HG03175 (cell line): ENCODE measurements around the gene RETREG3.

Source experiments
- ATAC-seq: cut with Tn5 transposase; IDR thresholded peaks from one replicate; pipeline ENCODE4 v1.9.1; 2021; ENCODE audit warnings: mild to moderate bottlenecking, moderate library complexity; ENCODE audit not compliant: unreplicated experiment

Gene RETREG3

GRCh38 chr17:42536372-42537155 is 72.6 kb downstream of the RETREG3 start:
- peak; percentile 73 for ATAC-seq

- peak; percentile 87 for ATAC-seq
These were observed 73.2 kb downstream of the RETREG3 start, which contains the start of gene NAGLU for GRCh38 chr17:42536048-42536371. TSS of gene NAGLU (plus strand) at chr17:42536241. CDS start at chr17:42536273, 32 bp downstream.

DNA sequence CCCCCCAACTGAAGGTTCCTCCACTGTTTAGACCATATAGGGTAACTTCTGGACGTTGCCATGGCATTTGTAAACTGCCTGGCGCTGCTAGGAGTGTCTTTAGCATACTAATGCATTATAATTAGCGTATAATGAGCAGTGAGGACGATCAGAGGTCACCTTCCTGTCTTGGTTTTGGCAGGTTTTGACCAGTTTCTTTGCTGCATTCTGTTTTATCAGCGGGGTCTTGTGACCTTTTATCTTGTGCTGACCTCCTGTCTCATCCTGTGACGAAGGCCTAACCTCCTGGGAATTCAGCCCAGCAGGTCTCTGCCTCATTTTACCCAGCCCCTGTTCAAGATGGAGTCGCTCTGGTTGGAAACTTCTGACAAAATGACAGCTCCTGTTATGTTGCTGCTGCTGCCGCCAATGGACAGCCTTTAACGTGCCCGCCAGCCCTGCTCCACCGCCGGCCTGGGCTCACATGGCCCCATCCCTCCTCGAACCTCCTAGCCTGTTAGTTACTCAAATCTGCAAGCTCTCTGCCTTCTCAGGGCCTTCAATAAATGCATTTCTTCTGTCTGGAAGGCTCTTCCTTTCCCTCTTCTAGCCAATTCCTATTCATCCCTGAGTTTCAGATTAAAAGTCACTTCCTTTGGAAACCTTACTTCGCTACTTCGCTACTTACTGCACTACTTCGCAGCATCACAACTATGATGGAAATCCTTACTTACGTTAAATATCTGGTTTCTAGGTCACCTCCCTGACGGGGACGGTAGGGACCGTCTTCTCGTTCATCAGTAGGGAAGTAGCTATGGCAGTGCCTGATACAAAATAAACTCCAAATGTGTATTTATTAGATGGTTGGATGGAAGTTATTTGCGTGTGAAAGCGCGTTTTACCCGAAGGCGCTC is 73.8 kb downstream of the RETREG3 start:
- no peak for ATAC-seq

DNA sequence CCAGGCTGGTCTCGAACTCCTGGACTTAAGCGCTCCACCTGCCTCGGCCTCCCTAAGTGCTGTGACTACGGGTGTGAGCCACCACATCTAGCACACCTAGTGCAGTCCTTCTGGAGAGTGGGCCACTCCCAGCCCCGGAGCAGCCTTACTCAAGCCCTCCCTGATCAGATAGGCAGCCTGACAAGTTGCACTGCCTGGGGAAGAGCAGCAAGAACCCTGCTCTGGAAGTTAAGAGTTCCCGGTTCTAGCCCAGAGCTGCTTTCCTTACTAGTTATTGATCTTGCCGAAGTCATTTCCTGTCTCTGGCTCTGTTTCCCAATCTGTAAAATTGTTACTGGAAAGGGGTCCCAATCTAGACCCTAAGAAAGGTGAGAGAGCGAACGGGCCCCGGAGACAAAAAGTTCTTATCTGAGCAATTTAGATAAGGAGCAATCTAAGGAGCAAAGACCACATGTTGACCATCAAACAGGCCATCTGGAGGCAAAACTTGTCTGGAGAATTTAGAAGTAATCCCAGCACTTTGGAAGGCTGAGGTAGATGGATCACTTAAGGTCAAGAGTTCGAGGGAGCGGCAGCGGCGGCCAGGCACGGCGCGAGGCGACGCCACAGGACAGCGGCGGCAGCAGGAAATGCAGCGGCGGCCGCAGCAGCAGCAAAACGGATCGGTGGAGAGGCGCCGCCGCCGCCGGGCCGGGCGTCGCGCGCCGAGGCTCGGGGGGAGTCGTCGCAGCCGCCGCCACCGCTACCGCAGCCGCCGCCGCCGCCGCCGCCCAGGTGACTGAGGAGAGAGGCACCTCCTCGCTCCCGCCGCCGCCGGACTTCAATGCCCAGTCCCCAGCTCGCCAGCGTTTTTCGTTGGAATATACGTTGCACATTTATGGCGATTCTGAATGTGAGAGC is 77.5 kb downstream of the RETREG3 start:
- no peak for ATAC-seq

DNA sequence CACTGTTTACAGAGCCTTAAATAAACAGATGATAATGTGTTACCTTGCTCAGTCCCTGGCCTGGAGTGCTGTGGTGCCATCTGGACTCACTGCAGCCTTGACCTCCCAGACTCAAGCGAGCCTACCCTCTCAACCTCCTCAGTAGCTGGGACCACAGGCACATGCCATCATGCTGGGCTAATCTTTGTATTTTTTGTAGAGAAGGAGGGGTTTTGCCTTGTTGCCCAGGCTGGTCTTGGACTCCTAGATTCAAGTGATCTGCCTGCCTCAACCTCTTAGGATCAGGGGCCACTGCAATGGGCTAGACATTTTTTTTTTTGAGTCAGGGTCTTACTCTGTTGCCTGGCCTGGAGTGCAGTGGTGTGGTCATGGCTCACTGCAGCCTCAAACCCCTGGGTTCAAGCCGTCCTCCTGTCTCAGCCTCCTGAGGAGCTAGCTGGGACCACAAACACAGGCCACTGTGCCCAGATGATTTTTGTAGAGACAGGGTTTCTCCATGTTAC is 78.2 kb downstream of the RETREG3 start:
- ATAC-seq: no peak
